GM21737 (cell line): ENCODE data around the gene RPL13A.

Experiments
- ATAC-seq: cut with Tn5 transposase; IDR thresholded peaks from one replicate; pipeline ENCODE4 v1.9.1; 2021; ENCODE audit warnings: mild to moderate bottlenecking, moderate library complexity; ENCODE audit not compliant: unreplicated experiment

RPL13A gene

DNA sequence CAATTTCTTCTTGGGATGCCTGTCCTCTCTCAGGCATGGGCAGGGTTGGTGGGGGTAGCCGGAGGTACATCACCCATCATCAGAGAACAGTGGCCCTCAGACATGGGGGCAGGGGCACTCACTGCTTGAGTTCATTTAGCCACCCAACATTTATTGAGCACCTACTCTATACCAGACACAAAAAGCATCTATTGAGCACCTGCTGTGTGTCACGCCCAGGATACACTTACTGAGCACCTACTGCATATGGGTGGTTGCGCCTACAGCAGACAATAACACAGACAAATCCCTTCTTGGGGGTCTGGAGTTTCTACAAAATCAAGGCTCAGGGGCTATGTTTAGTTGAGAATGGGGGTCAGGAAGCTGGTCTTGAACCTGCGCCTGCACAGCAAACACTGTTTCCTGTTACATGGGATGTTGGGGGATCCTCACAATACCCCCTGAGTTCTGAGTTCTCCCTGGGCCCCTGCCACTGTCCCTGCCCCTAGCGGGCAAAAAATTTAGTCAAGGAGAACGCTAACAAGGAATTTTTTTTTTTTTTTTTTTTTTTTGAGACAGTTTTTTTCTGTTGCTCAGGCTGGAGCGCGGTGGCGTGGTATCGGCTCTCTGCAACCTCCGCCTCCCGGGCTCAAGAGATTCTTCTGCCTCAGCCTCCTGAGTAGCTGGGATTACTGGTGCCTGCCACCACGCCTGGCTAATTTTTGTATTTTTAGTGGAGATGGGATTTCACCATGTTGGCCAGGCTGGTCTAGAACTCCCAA, 52.0 kb downstream of the RPL13A start:
- no peak for ATAC-seq
